Astrocyte of the spinal cord (primary cell): ENCODE measurements around the gene GNB5.

Experiments
- DNase-seq: peaks from one replicate; pipeline ENCODE4 v3.0.0; 2011; ENCODE audit warnings: low read depth, low spot score
- H3K4me3 ChIP-seq: 2 replicates; pipeline ENCODE4 v1.5.1; 2011; ENCODE audit warnings: low read depth, mild to moderate bottlenecking, low read length, moderate library complexity
- in situ Hi-C: cut with HindIII; loops from 2 replicates; pipeline ENCODE4 v1.10.0; 2017; ENCODE audit warnings: low sequenced_read_pairs
- TF ChIP-seq, protein P1 (sequence below): IDR thresholded peaks from 2 replicates; pipeline ENCODE4 v1.5.1; 2012; ENCODE audit warnings: low read depth, mild to moderate bottlenecking, low read length, inconsistent platforms

The GNB5 gene

DNA sequence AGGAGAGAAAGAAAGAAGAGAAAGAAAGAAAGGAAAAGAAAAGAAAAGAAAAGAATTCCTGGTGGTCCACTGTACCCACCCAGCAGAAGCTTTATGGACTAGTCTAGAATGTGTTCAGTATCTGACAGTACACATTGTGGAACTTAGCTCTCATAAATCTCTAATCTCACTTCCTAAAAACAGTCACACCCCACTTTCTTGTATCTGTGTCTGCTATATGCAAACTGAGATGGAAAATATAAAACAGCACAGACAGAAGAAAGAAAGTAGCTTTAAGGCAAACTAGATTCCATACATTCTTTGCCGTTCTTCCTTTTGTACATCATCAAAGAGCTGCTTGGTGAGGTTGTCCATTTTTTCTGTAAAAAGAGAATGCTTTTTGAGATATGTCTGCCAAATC is 41.1 kb upstream of the GNB5 start:
- H3K4me3 ChIP-seq, result no peak overlapping the region
- TF ChIP-seq, protein P1, sequence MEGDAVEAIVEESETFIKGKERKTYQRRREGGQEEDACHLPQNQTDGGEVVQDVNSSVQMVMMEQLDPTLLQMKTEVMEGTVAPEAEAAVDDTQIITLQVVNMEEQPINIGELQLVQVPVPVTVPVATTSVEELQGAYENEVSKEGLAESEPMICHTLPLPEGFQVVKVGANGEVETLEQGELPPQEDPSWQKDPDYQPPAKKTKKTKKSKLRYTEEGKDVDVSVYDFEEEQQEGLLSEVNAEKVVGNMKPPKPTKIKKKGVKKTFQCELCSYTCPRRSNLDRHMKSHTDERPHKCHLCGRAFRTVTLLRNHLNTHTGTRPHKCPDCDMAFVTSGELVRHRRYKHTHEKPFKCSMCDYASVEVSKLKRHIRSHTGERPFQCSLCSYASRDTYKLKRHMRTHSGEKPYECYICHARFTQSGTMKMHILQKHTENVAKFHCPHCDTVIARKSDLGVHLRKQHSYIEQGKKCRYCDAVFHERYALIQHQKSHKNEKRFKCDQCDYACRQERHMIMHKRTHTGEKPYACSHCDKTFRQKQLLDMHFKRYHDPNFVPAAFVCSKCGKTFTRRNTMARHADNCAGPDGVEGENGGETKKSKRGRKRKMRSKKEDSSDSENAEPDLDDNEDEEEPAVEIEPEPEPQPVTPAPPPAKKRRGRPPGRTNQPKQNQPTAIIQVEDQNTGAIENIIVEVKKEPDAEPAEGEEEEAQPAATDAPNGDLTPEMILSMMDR, result no peak
- DNase-seq, result no peak
- in situ Hi-C loops, result no loop called here

DNA sequence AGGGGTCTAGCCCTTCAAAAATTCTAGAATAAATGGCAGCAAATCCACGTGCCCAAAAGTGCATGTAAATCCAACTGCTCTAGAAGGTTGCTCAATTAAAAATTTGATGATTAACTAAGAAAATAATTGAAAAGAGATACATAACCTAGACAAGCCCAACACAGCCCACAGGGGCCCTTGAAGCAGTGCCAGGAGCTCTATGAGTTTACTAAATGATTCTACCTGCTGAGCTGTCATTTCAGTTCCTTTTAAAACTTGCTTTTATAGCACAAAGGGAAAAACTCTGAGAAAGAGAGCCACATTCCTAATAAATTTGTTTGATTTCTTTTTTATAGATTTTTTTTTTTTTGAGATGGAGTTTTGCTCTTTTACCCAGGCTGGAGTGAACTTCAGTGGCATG is 38.9 kb upstream of the GNB5 start:
- no peak for DNase-seq
- no peak overlapping the region for H3K4me3 ChIP-seq
- in situ Hi-C loops, result no loop called here
- TF ChIP-seq, protein P1, result no peak

DNA sequence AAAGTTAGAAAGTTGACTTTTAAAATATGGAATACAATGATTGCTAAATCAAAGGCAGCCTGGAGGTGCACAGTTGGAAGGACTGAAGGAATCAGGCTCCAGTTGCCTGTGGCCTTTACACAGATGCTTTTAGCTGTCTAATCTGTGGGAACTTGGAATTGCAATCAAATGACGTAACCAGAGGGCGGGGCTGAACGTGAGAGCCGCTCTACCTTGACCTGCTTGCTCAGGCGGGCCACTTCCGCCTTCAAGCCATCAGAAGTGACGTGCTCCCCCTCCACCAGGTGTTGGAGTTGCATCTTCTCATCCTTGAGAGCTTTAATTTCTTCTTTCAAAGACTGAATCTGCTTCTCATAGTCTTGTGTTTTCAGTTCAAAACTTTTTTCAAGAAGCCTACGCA is 37.7 kb upstream of the GNB5 start:
- TF ChIP-seq, protein P1, result no peak
- DNase-seq, result no peak
- H3K4me3 ChIP-seq, result no peak overlapping the region
- in situ Hi-C loops, result no loop called here

DNA sequence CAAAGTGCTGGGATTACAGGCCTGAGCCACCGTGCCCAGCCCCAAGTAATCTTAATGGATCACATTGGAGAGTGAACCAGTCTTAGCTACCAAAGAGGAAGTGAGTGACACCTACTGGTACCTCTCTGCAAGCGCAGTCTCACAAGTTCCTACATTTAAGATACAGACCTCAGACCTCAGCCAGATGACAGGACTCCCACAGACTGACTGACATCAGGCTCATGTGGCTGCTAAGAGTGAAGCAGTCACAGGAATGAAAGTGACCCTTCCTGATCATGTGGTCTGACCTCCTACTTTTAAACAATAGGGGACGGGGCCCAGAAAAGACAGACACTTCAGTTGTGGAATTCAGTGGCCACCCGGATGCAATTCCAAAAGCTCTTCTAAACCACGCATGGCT is 36.3 kb upstream of the GNB5 start:
- TF ChIP-seq, protein P1, result peak; percentile 85
- in situ Hi-C loops, result no loop called here
- H3K4me3 ChIP-seq, result no peak overlapping the region
- peak; percentile 82 for DNase-seq

DNA sequence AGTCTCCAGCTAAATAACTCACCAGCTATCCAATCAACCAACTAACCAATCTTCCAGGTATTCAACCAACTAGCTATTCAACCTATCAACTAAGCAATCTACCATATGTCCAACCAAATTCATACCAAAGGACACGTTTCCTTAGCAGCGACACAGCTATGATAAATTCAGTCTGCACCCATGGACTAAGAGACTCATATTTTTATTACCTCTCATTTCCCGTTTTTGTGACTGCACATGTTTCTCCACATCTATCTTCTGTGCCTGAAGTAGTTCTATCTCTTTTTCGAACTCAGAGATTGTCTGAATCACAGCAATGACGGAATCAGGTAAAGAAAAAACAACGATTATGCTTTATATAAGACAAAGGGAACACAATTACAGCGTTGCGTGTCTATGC is 34.0 kb upstream of the GNB5 start:
- DNase-seq, result no peak
- TF ChIP-seq, protein P1, result no peak
- in situ Hi-C loops, result no loop called here
- no peak overlapping the region for H3K4me3 ChIP-seq

DNA sequence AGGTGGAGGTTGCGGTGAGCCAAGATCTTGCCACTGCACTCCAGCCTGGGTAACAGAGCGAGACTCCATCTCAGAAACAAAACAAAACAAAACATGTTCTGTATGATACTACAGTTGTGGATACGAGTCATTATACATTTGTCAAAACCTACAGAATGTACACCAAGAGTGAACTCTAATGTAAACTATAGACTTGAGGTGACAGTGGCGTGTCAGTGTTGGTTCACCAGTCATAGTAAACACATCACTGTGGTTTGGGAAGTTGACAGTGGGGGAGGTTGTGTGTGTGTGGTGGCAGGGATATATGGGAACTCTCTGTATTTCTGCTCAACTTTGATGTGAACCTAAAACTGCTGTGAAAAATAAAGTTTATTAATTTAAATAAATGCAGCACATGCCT is 33.0 kb upstream of the GNB5 start:
- DNase-seq, result no peak

DNA sequence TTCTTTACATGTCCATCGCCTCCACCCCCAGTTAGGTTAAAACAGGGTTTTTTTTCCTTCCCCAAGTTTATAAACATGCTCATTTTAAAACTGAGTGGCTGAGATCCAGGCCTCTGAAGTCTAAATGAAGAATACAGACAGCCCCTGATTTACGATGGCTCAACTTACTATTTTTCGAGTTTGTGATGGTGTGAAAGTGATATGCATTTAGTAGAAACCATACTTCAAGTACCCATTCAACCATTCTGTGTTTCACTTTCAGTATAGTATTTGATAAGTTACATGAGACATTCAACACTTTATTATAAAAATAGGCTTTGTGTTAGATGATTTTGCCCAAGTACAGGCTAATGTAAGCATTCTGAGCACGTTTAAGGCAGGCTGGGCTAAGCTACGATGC is 30.5 kb upstream of the GNB5 start:
- TF ChIP-seq, protein P1, result no peak
- no peak overlapping the region for H3K4me3 ChIP-seq
- in situ Hi-C loops, result no loop called here
- no peak for DNase-seq

More for the DNA sequence above, 33.0 kb upstream of the GNB5 start:
- TF ChIP-seq, protein P1, result no peak
- in situ Hi-C loops, result no loop called here
- H3K4me3 ChIP-seq, result no peak overlapping the region
